GM12878 (cell line): ENCODE results near the gene HAS3. TPM values are rescaled to one million over a fixed set of nuclear protein-coding genes. Genes with fewer than 3 reads are reported as not detected.

Experiments used
- ATAC-seq: fragments of 200-7000 bp; cut with Tn5 transposase; 3 replicates; pipeline ENCODE4 v1.9.1; 2020; ENCODE audit warnings: mild to moderate bottlenecking, moderate library complexity
- BruUV-seq: library from RNA; stranded (reverse); fragments of 400-500 nt; replicated peaks from 2 replicates; lab custom pipeline; 2021; lab: Mats Ljungman, UMichigan
- CTCF ChIA-PET: fragments of 300-600 bp; sonication (Branson Sonifier 250); formaldehyde crosslinking; extraction: SDS; loops from one replicate; lab custom pipeline; 2021; ENCODE audit warnings: inconsistent platforms; lab: Yijun Ruan, JAX
- POLR2A ChIA-PET: fragments of 350-600 bp; formaldehyde crosslinking; extraction: SDS; loops from one replicate; lab custom pipeline; 2021; ENCODE audit warnings: inconsistent platforms; lab: Charles Lee
- RAD21 ChIA-PET: fragments of 300-600 bp; sonication (Branson Sonifier 250); formaldehyde crosslinking; loops from one replicate; lab custom pipeline; 2023; ENCODE audit warnings: antibody characterized with exemption; ENCODE audit not compliant: unreplicated experiment; lab: Charles Lee
- SMC1A ChIA-PET: fragments of 300-600 bp; sonication (Branson Sonifier 250); formaldehyde crosslinking; loops from one replicate; lab custom pipeline; 2023; ENCODE audit not compliant: unreplicated experiment, uncharacterized antibody; lab: Charles Lee
- DNase-seq: peaks from one replicate; pipeline ENCODE4 v3.0.0-alpha.2; 2011; ENCODE audit warnings: low read depth, low spot score
- FAIRE-seq: peaks from 3 replicates; lab custom pipeline; 2011; peaks lifted over from hg19 to GRCh38; lab: Jason Lieb, UNC
- H2AFZ ChIP-seq: 2 replicates; pipeline ENCODE4 v1.6.0; 2011; ENCODE audit warnings: low read depth, low read length, control low read depth; ENCODE audit not compliant: control insufficient read depth
- H3K27ac ChIP-seq: 2 replicates; pipeline ENCODE4 v1.5.1; 2011; ENCODE audit warnings: control low read depth; ENCODE audit not compliant: control insufficient read depth, insufficient read depth
- H3K27me3 ChIP-seq, 2 experiments: replicated peaks in 1 of 2; 2 replicates each; pipeline versions ENCODE4 v1.6.0 to v1.6.1; 2011; ENCODE audit warnings: low read length in 1 of 2; ENCODE audit not compliant: control insufficient read depth in 2 of 2, insufficient read depth in 2 of 2
- H3K36me3 ChIP-seq, 2 experiments: 2 replicates each; pipeline ENCODE4 v1.5.1; 2011; ENCODE audit warnings: low read length in 1 of 2; ENCODE audit not compliant: control insufficient read depth in 2 of 2, insufficient read depth in 2 of 2
- H3K4me1 ChIP-seq: 2 replicates; pipeline ENCODE4 v1.6.1; 2011; ENCODE audit warnings: mild to moderate bottlenecking, low read length, moderate library complexity, mixed read lengths; ENCODE audit not compliant: control insufficient read depth, insufficient read depth
- H3K4me2 ChIP-seq: 2 replicates; pipeline ENCODE4 v1.6.0; 2011; ENCODE audit warnings: control low read depth; ENCODE audit not compliant: control insufficient read depth, insufficient read depth
- H3K4me3 ChIP-seq: fragments of 200-600 bp; sonication (generic); 2 replicates; pipeline ENCODE4 v1.5.1; 2016
- H3K79me2 ChIP-seq: 2 replicates; pipeline ENCODE4 v1.6.0; 2011; ENCODE audit warnings: low read length; ENCODE audit not compliant: control insufficient read depth, insufficient read depth
- H3K9ac ChIP-seq: 2 replicates; pipeline ENCODE4 v1.8.0; 2011; ENCODE audit warnings: low read length, control low read depth, mixed read lengths; ENCODE audit not compliant: control insufficient read depth, insufficient read depth
- H3K9me3 ChIP-seq: replicated peaks from 3 replicates; pipeline ENCODE4 v1.5.1; 2011; ENCODE audit warnings: mild to moderate bottlenecking, low read length; ENCODE audit not compliant: control insufficient read depth, insufficient read depth
- H4K20me1 ChIP-seq: 2 replicates; pipeline ENCODE4 v1.6.0; 2011; ENCODE audit not compliant: control insufficient read depth, insufficient read depth
- CBX3 ChIP-seq: fragments of 200-600 bp; sonication (generic); IDR thresholded peaks from 2 replicates; pipeline ENCODE4 v1.6.1; 2016; ENCODE audit warnings: low read depth, borderline replicate concordance
- ETV6 ChIP-seq, 2 experiments: fragments of 450-650 bp in 1 of 2; IDR thresholded peaks in 1 of 2; conservative IDR thresholded peaks in 1 of 2; 2 replicates each; pipeline ENCODE4 v1.6.1; 2014; ENCODE audit warnings: antibody characterized with exemption in 1 of 2, borderline replicate concordance in 1 of 2, low read depth in 1 of 2, mild to moderate bottlenecking in 1 of 2, moderate library complexity in 1 of 2
- KAT2A ChIP-seq: conservative IDR thresholded peaks from 2 replicates; pipeline ENCODE4 v1.6.1; 2011; ENCODE audit warnings: low read depth, low read length; ENCODE audit not compliant: control insufficient read depth
- MYB ChIP-seq: fragments of 150-350 bp; IDR thresholded peaks from 2 replicates; pipeline ENCODE4 v1.6.1; 2014; ENCODE audit warnings: mild to moderate bottlenecking, low read depth, low read length, borderline replicate concordance
- RCOR1 ChIP-seq: conservative IDR thresholded peaks from 2 replicates; pipeline ENCODE4 v1.6.1; 2012; ENCODE audit warnings: low read depth, low read length, improper control_type of control experiment
- SREBF2 ChIP-seq: IDR thresholded peaks from 2 replicates; pipeline ENCODE4 v1.6.1; 2012; ENCODE audit warnings: mild to moderate bottlenecking, low read length
- YY1 ChIP-seq: IDR thresholded peaks from 2 replicates; pipeline ENCODE4 v1.6.1; 2011; ENCODE audit warnings: low read depth, mild to moderate bottlenecking, low read length
- ZBTB33 ChIP-seq: fragments of 450-650 bp; IDR thresholded peaks from 2 replicates; pipeline ENCODE4 v1.6.1; 2017; ENCODE audit warnings: mild to moderate bottlenecking
- ZNF24 ChIP-seq: fragments of 450-650 bp; IDR thresholded peaks from 2 replicates; pipeline ENCODE4 v1.6.1; 2017; ENCODE audit warnings: antibody characterized with exemption, mild to moderate bottlenecking
- ZNF274 ChIP-seq: IDR thresholded peaks from one replicate; pipeline ENCODE4 v1.8.0; 2011; ENCODE audit not compliant: insufficient read length, insufficient read depth
- WGBS: methylation state at CpG from one replicate; pipeline ENCODE4 v1.1.6; 2016; ENCODE audit warnings: low lambda C conversion rate; ENCODE audit not compliant: insufficient replicate concordance, insufficient coverage; ENCODE audit errors: missing lambda C conversion rate; 5-methylcytosine and 5-hydroxymethylcytosine counted together
- in situ Hi-C: fragments of 300-500 bp; cut with MboI; formaldehyde crosslinking; loops from 9 replicates; pipeline ENCODE4 v1.14.3; 2018; ENCODE audit warnings: mixed read lengths
- intact Hi-C: fragments of 100-400 bp; cut with micrococcal nuclease; formaldehyde crosslinking; loops from one replicate; pipeline ENCODE4 v1.14.2; 2022; ENCODE audit not compliant: unreplicated experiment
- polyA plus RNA-seq, 11 experiments: library from polyadenylated mRNA; depleted of rRNA in 4 of 11; unstranded in 6 of 11; stranded (reverse) in 5 of 11; fragments of >200 nt; fragmentation: Nextera tagmentation in 4 of 11; fragmentation: Illumina TruSeq in 1 of 11; extraction: Ambion mirVana in 4 of 11; extraction: Trizol in 1 of 11; gene quantifications; 1 replicate in 1 of 11; 2 replicates in 10 of 11; pipeline versions ENCODE4 v1.2.1 to v1.2.3, GENCODE V29; 2011 to 2016; ENCODE audit warnings: inconsistent platforms in 2 of 11, missing spikeins in 2 of 11, low read depth in 1 of 11
- total RNA-seq, 4 experiments: library from RNA; depleted of rRNA in 3 of 4; stranded (reverse); fragments of >200 nt in 3 of 4; fragmentation: Illumina TruSeq in 1 of 4; extraction: Trizol in 1 of 4; gene quantifications; 2 replicates each; pipeline versions ENCODE4 v1.2.1 to v1.2.3, GENCODE V29; 2013 to 2021
- TF ChIP-seq, protein P1 (sequence below): fragments of 450-650 bp; IDR thresholded peaks from 2 replicates; pipeline ENCODE4 v1.6.1; 2017; ENCODE audit warnings: borderline replicate concordance
- TF ChIP-seq, protein P2 (sequence below): IDR thresholded peaks from 2 replicates; pipeline ENCODE4 v1.6.1; 2012; ENCODE audit warnings: low read depth, low read length, improper control_type of control experiment

Gene HAS3
- total and polyA plus RNA-seq, 10 of the 15 experiments (the other 5 are each of a cell fraction or from before 2014, with no cell fraction given): 0.06 to 0.56 (median 0.19) TPM; not detected in 2

GRCh38 chr16:69115837-69116236 is 10.4 kb downstream of the HAS3 start:
- CTCF ChIA-PET: interaction anchor here (0.6 to 2.1 kb wide), 3 partner anchors 206 to 248 kb away, joined by 3 to 6 read pairs (median 3); no protein-coding TSS in a partner anchor
- in situ Hi-C loops: no loop called here
- no TSS peak for BruUV-seq

GRCh38 chr16:69116256-69116875 is 10.9 kb downstream of the HAS3 start:
- SMC1A ChIA-PET: interaction anchor here (1.3 to 1.9 kb wide), 2 partner anchors 8 to 58 kb away, joined by 4 to 5 read pairs; no protein-coding TSS in a partner anchor
- no peaks in the 10 kb centered on the region for H3K4me1 ChIP-seq
- in situ Hi-C loops (no loop called here), intact Hi-C loops (no loop called here)
- H3K4me2 ChIP-seq: no peak overlapping the region
- H3K9me3 ChIP-seq: no peaks in the 10 kb centered on the region
- no peak overlapping the region for H3K27ac ChIP-seq
- H3K4me3 ChIP-seq: no peak overlapping the region
- no peaks in the 10 kb centered on the region for H4K20me1 ChIP-seq
- no peak overlapping the region for H2AFZ ChIP-seq
- POLR2A ChIA-PET: no interaction called here
- no peaks in the 10 kb centered on the region for H3K79me2 ChIP-seq
- no TSS peak for BruUV-seq
- DNase-seq (no peak), ATAC-seq (no peak), FAIRE-seq (no peak)
- 91% methylated on average over 7 of the region's 7 CpGs for WGBS
- RAD21 ChIA-PET: no interaction called here
- H3K27me3 ChIP-seq: no peaks in the 10 kb centered on the region
- H3K36me3 ChIP-seq: peaks cover 19 to 20% of the 10 kb centered on the region in 2 experiments
- no peak overlapping the region for H3K9ac ChIP-seq
- CTCF ChIA-PET: interaction anchor here (1.1 to 1.4 kb wide), 2 partner anchors 214 to 586 kb away, joined by 3 read pairs; no protein-coding TSS in a partner anchor
- TF ChIP-seq YY1 (no peak), ZNF24 (no peak), ZBTB33 (no peak), KAT2A (no peak), CBX3 (no peak), SREBF2 (no peak), MYB (no peak), ZNF274 (no peak), ETV6 (conservative IDR thresholded peaks at IDR 0.05 in 1 of 2, IDR thresholded peaks at IDR 0.05 in 1 of 2; ENCODE audit: borderline replicate concordance in 1 of 2, low read depth in 1 of 2) (no peak)
- TF ChIP-seq, protein P1, sequence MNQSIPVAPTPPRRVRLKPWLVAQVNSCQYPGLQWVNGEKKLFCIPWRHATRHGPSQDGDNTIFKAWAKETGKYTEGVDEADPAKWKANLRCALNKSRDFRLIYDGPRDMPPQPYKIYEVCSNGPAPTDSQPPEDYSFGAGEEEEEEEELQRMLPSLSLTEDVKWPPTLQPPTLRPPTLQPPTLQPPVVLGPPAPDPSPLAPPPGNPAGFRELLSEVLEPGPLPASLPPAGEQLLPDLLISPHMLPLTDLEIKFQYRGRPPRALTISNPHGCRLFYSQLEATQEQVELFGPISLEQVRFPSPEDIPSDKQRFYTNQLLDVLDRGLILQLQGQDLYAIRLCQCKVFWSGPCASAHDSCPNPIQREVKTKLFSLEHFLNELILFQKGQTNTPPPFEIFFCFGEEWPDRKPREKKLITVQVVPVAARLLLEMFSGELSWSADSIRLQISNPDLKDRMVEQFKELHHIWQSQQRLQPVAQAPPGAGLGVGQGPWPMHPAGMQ: no peak

More at GRCh38 chr16:69115837-69116236, 10.4 kb downstream of the HAS3 start:
- TF ChIP-seq, protein P2, sequence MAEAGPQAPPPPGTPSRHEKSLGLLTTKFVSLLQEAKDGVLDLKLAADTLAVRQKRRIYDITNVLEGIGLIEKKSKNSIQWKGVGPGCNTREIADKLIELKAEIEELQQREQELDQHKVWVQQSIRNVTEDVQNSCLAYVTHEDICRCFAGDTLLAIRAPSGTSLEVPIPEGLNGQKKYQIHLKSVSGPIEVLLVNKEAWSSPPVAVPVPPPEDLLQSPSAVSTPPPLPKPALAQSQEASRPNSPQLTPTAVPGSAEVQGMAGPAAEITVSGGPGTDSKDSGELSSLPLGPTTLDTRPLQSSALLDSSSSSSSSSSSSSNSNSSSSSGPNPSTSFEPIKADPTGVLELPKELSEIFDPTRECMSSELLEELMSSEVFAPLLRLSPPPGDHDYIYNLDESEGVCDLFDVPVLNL: no peak
- no peak for TF ChIP-seq RCOR1
- SMC1A ChIA-PET: interaction anchor here (1.3 to 1.9 kb wide), 2 partner anchors 9 to 58 kb away, joined by 4 to 5 read pairs; no protein-coding TSS in a partner anchor
- H3K4me1 ChIP-seq: no peaks in the 10 kb centered on the region
- RAD21 ChIA-PET: no interaction called here
- WGBS: 100% methylated on average over 1 of the region's 1 CpG
- no peak overlapping the region for H2AFZ ChIP-seq
- ATAC-seq (no peak), DNase-seq (no peak), FAIRE-seq (no peak)
- no peaks in the 10 kb centered on the region for H3K79me2 ChIP-seq
- H3K9ac ChIP-seq: no peak overlapping the region
- intact Hi-C loops: no loop called here
- POLR2A ChIA-PET: interaction anchor here (0.6 kb wide), 1 partner anchor 61 kb away, joined by 3 read pairs; no protein-coding TSS in a partner anchor
- H3K36me3 ChIP-seq: peaks cover 15 to 18% of the 10 kb centered on the region in 2 experiments
- H3K27me3 ChIP-seq: no peaks in the 10 kb centered on the region
- H4K20me1 ChIP-seq: no peaks in the 10 kb centered on the region
- H3K4me2 ChIP-seq: no peak overlapping the region
- no peak overlapping the region for H3K4me3 ChIP-seq
- H3K27ac ChIP-seq: no peak overlapping the region
- H3K9me3 ChIP-seq: no peaks in the 10 kb centered on the region
